ENCODE measurements around the gene TM9SF2.

- TF ChIP-seq CTCF (conservative IDR thresholded peaks at IDR 0.05; ENCODE audit: low read depth, low read length) (no peak), POLR2A (IDR thresholded peaks at IDR 0.05; ENCODE audit: low read depth, low read length) (no peak), RCOR1 (IDR thresholded peaks at IDR 0.05; ENCODE audit: insufficient replicate concordance, low read length) (no peak), CHD1 (IDR thresholded peaks at IDR 0.05; ENCODE audit: low read depth, low read length) (no peak), FOS (IDR thresholded peaks at IDR 0.05; ENCODE audit: low read depth, low read length) (no peak), MAFK (IDR thresholded peaks at IDR 0.05; ENCODE audit: low read depth, low read length) (no peak), MXI1 (IDR thresholded peaks at IDR 0.05; ENCODE audit: borderline replicate concordance, low read depth, low read length) (no peak)
Observed at GRCh38 chr13:99467764-99468163, 33.5 kb upstream of the TM9SF2 start.
